ENCODE results near the gene TMEM242.

TMEM242 gene

GRCh38 chr6:157249826-157250225 is 73.5 kb downstream of the TMEM242 start:
- no peak for DNase-seq (ENCODE audit: low read depth in 2 of 2)

GRCh38 chr6:157248264-157248663 is 75.1 kb downstream of the TMEM242 start:
- no peak for DNase-seq (ENCODE audit: low read depth in 2 of 2)

DNA sequence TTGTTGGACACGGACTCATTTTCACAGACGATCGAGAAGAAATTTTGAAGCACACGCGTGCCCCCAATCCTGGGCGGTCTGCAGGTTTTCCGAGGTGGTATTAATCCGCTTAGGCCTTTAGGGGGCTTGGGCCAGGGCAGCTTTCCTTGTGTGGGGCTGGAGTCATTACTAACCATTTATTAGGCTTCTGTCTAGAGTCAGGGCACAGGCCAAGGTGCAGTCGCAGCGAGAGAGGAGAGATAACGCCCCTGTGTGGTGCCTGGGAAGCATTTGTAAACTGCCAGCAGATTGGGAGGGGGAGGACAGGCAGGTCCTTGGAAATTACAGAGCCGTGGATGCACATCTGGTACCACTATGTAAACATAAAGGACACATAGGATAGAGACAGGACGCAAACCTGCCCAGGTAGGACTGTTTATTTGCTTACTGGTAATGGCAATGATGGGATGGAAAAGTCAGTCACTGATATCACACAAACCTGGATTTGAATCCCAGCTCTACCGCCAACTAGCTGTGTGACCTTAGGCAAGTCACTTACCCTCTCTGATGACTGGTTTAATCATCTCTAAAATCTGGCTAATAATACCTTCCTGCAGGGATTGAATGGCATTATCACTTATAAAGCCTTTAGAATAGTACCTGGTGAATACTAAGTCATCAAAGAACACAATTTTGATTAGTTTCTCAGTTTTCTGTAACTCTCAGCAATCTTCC is 76.4 kb downstream of the TMEM242 start:
- no peak for DNase-seq (ENCODE audit: low read depth in 2 of 2)

- peak; percentile 60 to 68 for DNase-seq (ENCODE audit: low read depth in 2 of 2)
Measured at GRCh38 chr6:157246048-157246630, 77.2 kb downstream of the TMEM242 start.

DNA sequence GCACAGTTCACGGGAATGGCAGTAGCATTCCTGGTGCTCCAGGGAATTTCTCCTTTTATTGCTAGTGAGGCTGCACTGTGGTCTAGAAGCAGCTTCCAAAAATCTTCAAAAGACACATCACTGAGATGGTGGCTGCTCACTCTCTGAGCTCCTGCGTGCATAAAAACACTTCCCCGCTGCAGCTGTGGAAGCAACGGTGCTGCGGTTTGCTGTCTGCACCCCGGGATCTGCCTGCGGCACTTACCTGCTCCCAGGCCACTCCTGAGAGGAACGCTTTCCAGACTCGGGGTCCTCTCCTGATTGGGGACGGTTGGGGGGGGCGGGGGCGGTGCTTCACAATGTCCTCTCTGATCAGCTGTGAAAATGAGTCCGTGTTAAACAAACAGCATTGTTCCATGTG is 77.9 kb downstream of the TMEM242 start:
- DNase-seq (ENCODE audit: low read depth in 2 of 2) = no peak

- DNase-seq (ENCODE audit: low read depth in 2 of 2) = no peak
Measured at GRCh38 chr6:157244780-157245179, 78.5 kb downstream of the TMEM242 start.

GRCh38 chr6:157244175-157244574 is 79.1 kb downstream of the TMEM242 start:
- peak; percentile 78 to 79 for DNase-seq (ENCODE audit: low read depth in 2 of 2)

- DNase-seq (ENCODE audit: low read depth in 2 of 2) = no peak
Measured at GRCh38 chr6:157242791-157243190, 80.5 kb downstream of the TMEM242 start.

- no peak for DNase-seq (ENCODE audit: low read depth in 2 of 2)
Measured at GRCh38 chr6:157240960-157241311, 82.4 kb downstream of the TMEM242 start.

- peak in 1 of 2 experiments; percentile 59 for DNase-seq (ENCODE audit: low read depth in 2 of 2)
Measured at GRCh38 chr6:157240059-157240959, 83.0 kb downstream of the TMEM242 start.

- no peak for DNase-seq (ENCODE audit: low read depth in 2 of 2)
Measured at GRCh38 chr6:157239671-157240058, 83.7 kb downstream of the TMEM242 start.
